Measurements from ENCODE around the gene IL31RA. TPM values are rescaled to one million over a fixed set of nuclear protein-coding genes. Genes with fewer than 3 reads are reported as not detected.

The IL31RA gene
- total and polyA plus RNA-seq, 4 experiments from 2014 or later, result not detected

GRCh38 chr5:55852503-55852902 lies 1.3 kb downstream of the IL31RA start:
- H3K36me3 Mint-ChIP-seq, result no peaks in the 10 kb centered on the region
- H3K27ac Mint-ChIP-seq, result no peak overlapping the region
- Histone ChIP-seq H3K4me1 (ENCODE audit: insufficient read depth, low read length) (peaks cover 23% of the 10 kb centered on the region), H3K27me3 (ENCODE audit: insufficient read depth, low read length) (no peaks in the 10 kb centered on the region), H3K4me3 (ENCODE audit: low read length in 2 of 2) (no peak overlapping the region), H3K9me3 (ENCODE audit: control insufficient read depth in 1 of 2, low read length in 2 of 2) (no peaks in the 10 kb centered on the region), H3K27ac (ENCODE audit: low read depth, low read length) (no peak overlapping the region), H3K36me3 (ENCODE audit: insufficient read depth, low read length) (no peaks in the 10 kb centered on the region)
- CTCF ChIA-PET (ENCODE audit: partially characterized antibody), result no interaction called here
- H3K4me3 Mint-ChIP-seq, result no peak overlapping the region
- intact Hi-C loops (cut with micrococcal nuclease), result no loop called here
- peaks cover 6 to 17% of the 10 kb centered on the region in 2 donors for H3K27me3 Mint-ChIP-seq
- POLR2A ChIA-PET (ENCODE audit: partially characterized antibody), result no interaction called here
- H3K9me3 Mint-ChIP-seq, result peaks cover 0 to 2% (median 0%) of the 10 kb centered on the region in 8 donors
- H3K4me1 Mint-ChIP-seq, result peaks cover 19 to 33% (median 25%) of the 10 kb centered on the region in 4 donors
- DNase-seq, result no peak

- H3K36me3 ChIP-seq (ENCODE audit: insufficient read depth, low read length), result no peaks in the 10 kb centered on the region
- CTCF ChIA-PET (ENCODE audit: partially characterized antibody), result no interaction called here
- no peaks in the 10 kb centered on the region for H3K27me3 ChIP-seq (ENCODE audit: insufficient read depth, low read length)
- H3K9me3 ChIP-seq (ENCODE audit: control insufficient read depth in 1 of 2, low read length in 2 of 2), result no peaks in the 10 kb centered on the region
- H3K4me1 ChIP-seq (ENCODE audit: insufficient read depth, low read length), result peaks cover 26% of the 10 kb centered on the region
- Mint-ChIP-seq H3K9me3 (peaks cover 0 to 2% (median 0%) of the 10 kb centered on the region in 8 donors), H3K4me1 (peaks cover 19 to 36% (median 28%) of the 10 kb centered on the region in 4 donors), H3K27ac (no peak overlapping the region), H3K4me3 (peak overlapping the region in 1 of 8 donors; percentile 32), H3K36me3 (no peaks in the 10 kb centered on the region), H3K27me3 (peaks cover 6 to 15% of the 10 kb centered on the region in 2 donors)
- POLR2A ChIA-PET (ENCODE audit: partially characterized antibody), result no interaction called here
- intact Hi-C loops (cut with micrococcal nuclease), result no loop called here
- no peak overlapping the region for H3K27ac ChIP-seq (ENCODE audit: low read depth, low read length)
- H3K4me3 ChIP-seq (ENCODE audit: low read length in 2 of 2), result no peak overlapping the region
- no peak for DNase-seq
These were observed 2.0 kb downstream of the IL31RA start for GRCh38 chr5:55853041-55853670.

- no peak for DNase-seq
- Mint-ChIP-seq H3K36me3 (no peaks in the 10 kb centered on the region), H3K4me1 (peaks cover 19 to 40% (median 28%) of the 10 kb centered on the region in 4 donors), H3K27me3 (peaks cover 6 to 13% of the 10 kb centered on the region in 2 donors), H3K27ac (no peak overlapping the region), H3K4me3 (no peak overlapping the region), H3K9me3 (no peaks in the 10 kb centered on the region)
- Histone ChIP-seq H3K4me1 (ENCODE audit: insufficient read depth, low read length) (peaks cover 26% of the 10 kb centered on the region), H3K4me3 (ENCODE audit: low read length in 2 of 2) (no peak overlapping the region), H3K27ac (ENCODE audit: low read depth, low read length) (no peak overlapping the region), H3K27me3 (ENCODE audit: insufficient read depth, low read length) (no peaks in the 10 kb centered on the region), H3K9me3 (ENCODE audit: control insufficient read depth in 1 of 2, low read length in 2 of 2) (no peaks in the 10 kb centered on the region), H3K36me3 (ENCODE audit: insufficient read depth, low read length) (no peaks in the 10 kb centered on the region)
- ChIA-PET POLR2A (ENCODE audit: partially characterized antibody) (no interaction called here), CTCF (ENCODE audit: partially characterized antibody) (no interaction called here)
- intact Hi-C loops (cut with micrococcal nuclease), result no loop called here
These were observed 2.7 kb downstream of the IL31RA start for GRCh38 chr5:55853818-55854217.

- Mint-ChIP-seq H3K36me3 (no peaks in the 10 kb centered on the region), H3K4me3 (peak overlapping the region in 5 of 8 donors; percentile 7 to 65 (median 57)), H3K9me3 (no peaks in the 10 kb centered on the region), H3K27me3 (peaks cover 6 to 7% of the 10 kb centered on the region in 2 donors), H3K27ac (peak overlapping the region in 4 of 7 donors; percentile 14 to 64 (median 38)), H3K4me1 (peaks cover 17 to 46% (median 28%) of the 10 kb centered on the region in 4 donors)
- intact Hi-C loops (cut with micrococcal nuclease), result no loop called here
- no peak overlapping the region for H3K27ac ChIP-seq (ENCODE audit: low read depth, low read length)
- peaks cover 26% of the 10 kb centered on the region for H3K4me1 ChIP-seq (ENCODE audit: insufficient read depth, low read length)
- H3K9me3 ChIP-seq (ENCODE audit: control insufficient read depth in 1 of 2, low read length in 2 of 2), result no peaks in the 10 kb centered on the region
- no peaks in the 10 kb centered on the region for H3K27me3 ChIP-seq (ENCODE audit: insufficient read depth, low read length)
- POLR2A ChIA-PET (ENCODE audit: partially characterized antibody), result no interaction called here
- no peaks in the 10 kb centered on the region for H3K36me3 ChIP-seq (ENCODE audit: insufficient read depth, low read length)
- H3K4me3 ChIP-seq (ENCODE audit: low read length in 2 of 2), result no peak overlapping the region
- peak in 2 of 5 donors; percentile 10 to 15 for DNase-seq
- CTCF ChIA-PET (ENCODE audit: partially characterized antibody), result no interaction called here
These were observed 4.4 kb downstream of the IL31RA start for GRCh38 chr5:55855509-55855908.

- H3K36me3 Mint-ChIP-seq, result no peaks in the 10 kb centered on the region
- Histone ChIP-seq H3K4me3 (ENCODE audit: low read length in 2 of 2) (no peak overlapping the region), H3K36me3 (ENCODE audit: insufficient read depth, low read length) (no peaks in the 10 kb centered on the region), H3K4me1 (ENCODE audit: insufficient read depth, low read length) (peaks cover 26% of the 10 kb centered on the region), H3K9me3 (ENCODE audit: control insufficient read depth in 1 of 2, low read length in 2 of 2) (no peaks in the 10 kb centered on the region), H3K27ac (ENCODE audit: low read depth, low read length) (no peak overlapping the region), H3K27me3 (ENCODE audit: insufficient read depth, low read length) (no peaks in the 10 kb centered on the region)
- DNase-seq, result peak; percentile 46 to 66 (median 49)
- peaks cover 17 to 46% (median 28%) of the 10 kb centered on the region in 4 donors for H3K4me1 Mint-ChIP-seq
- CTCF ChIA-PET (ENCODE audit: partially characterized antibody), result no interaction called here
- peaks cover 0 to 3% (median 0%) of the 10 kb centered on the region in 8 donors for H3K9me3 Mint-ChIP-seq
- H3K27ac Mint-ChIP-seq, result peak overlapping the region; percentile 57 to 79 (median 60)
- H3K4me3 Mint-ChIP-seq, result peak overlapping the region in 7 of 8 donors; percentile 3 to 69 (median 57)
- H3K27me3 Mint-ChIP-seq, result peaks cover 1 to 2% of the 10 kb centered on the region in 2 donors
- intact Hi-C loops (cut with micrococcal nuclease), result no loop called here
- POLR2A ChIA-PET (ENCODE audit: partially characterized antibody), result no interaction called here
These were observed 5.5 kb downstream of the IL31RA start for GRCh38 chr5:55856516-55857246.

GRCh38 chr5:55857247-55857640 lies 6.1 kb downstream of the IL31RA start:
- peaks cover 17 to 46% (median 27%) of the 10 kb centered on the region in 4 donors for H3K4me1 Mint-ChIP-seq
- intact Hi-C loops (cut with micrococcal nuclease), result no loop called here

GRCh38 chr5:55858104-55858503 lies 6.9 kb downstream of the IL31RA start:
- peaks cover 26% of the 10 kb centered on the region for H3K4me1 ChIP-seq (ENCODE audit: insufficient read depth, low read length)
- CTCF ChIA-PET (ENCODE audit: partially characterized antibody), result interaction anchor here (0.6 kb wide), 1 partner anchor 78 kb away, joined by 6 read pairs; no protein-coding TSS in a partner anchor

More at GRCh38 chr5:55857247-55857640, 6.1 kb downstream of the IL31RA start:
- ChIA-PET POLR2A (ENCODE audit: partially characterized antibody) (no interaction called here), CTCF (ENCODE audit: partially characterized antibody) (interaction anchor here (0.6 kb wide), 1 partner anchor 79 kb away, joined by 6 read pairs; no protein-coding TSS in a partner anchor)
- H3K27me3 Mint-ChIP-seq, result peaks cover 0 to 1% of the 10 kb centered on the region in 2 donors
- Histone ChIP-seq H3K36me3 (ENCODE audit: insufficient read depth, low read length) (no peaks in the 10 kb centered on the region), H3K27me3 (ENCODE audit: insufficient read depth, low read length) (no peaks in the 10 kb centered on the region), H3K4me1 (ENCODE audit: insufficient read depth, low read length) (peaks cover 26% of the 10 kb centered on the region), H3K4me3 (ENCODE audit: low read length in 2 of 2) (no peak overlapping the region), H3K27ac (ENCODE audit: low read depth, low read length) (no peak overlapping the region), H3K9me3 (ENCODE audit: control insufficient read depth in 1 of 2, low read length in 2 of 2) (no peaks in the 10 kb centered on the region)
- peak overlapping the region in 5 of 8 donors; percentile 45 to 69 (median 65) for H3K4me3 Mint-ChIP-seq
- no peak for DNase-seq
- H3K9me3 Mint-ChIP-seq, result peaks cover 0 to 4% (median 0%) of the 10 kb centered on the region in 8 donors
- H3K27ac Mint-ChIP-seq, result peak overlapping the region in 6 of 7 donors; percentile 58 to 79 (median 62)
- no peaks in the 10 kb centered on the region for H3K36me3 Mint-ChIP-seq

More at GRCh38 chr5:55858104-55858503, 6.9 kb downstream of the IL31RA start:
- POLR2A ChIA-PET (ENCODE audit: partially characterized antibody), result no interaction called here
- H3K36me3 ChIP-seq (ENCODE audit: insufficient read depth, low read length), result no peaks in the 10 kb centered on the region
- H3K4me1 Mint-ChIP-seq, result peaks cover 17 to 46% (median 27%) of the 10 kb centered on the region in 4 donors
- H3K36me3 Mint-ChIP-seq, result no peaks in the 10 kb centered on the region
- no peak for DNase-seq
- H3K27ac Mint-ChIP-seq, result no peak overlapping the region
- intact Hi-C loops (cut with micrococcal nuclease), result no loop called here
- peaks cover 0 to 4% (median 0%) of the 10 kb centered on the region in 8 donors for H3K9me3 Mint-ChIP-seq
- H3K27me3 ChIP-seq (ENCODE audit: insufficient read depth, low read length), result no peaks in the 10 kb centered on the region
- H3K4me3 ChIP-seq (ENCODE audit: low read length in 2 of 2), result no peak overlapping the region
- no peak overlapping the region for H3K4me3 Mint-ChIP-seq
- no peaks in the 10 kb centered on the region for H3K27me3 Mint-ChIP-seq
- H3K27ac ChIP-seq (ENCODE audit: low read depth, low read length), result no peak overlapping the region
- H3K9me3 ChIP-seq (ENCODE audit: control insufficient read depth in 1 of 2, low read length in 2 of 2), result no peaks in the 10 kb centered on the region
